NCI-H748 treated with DMSO at 0.1 percent for 48 hours (cell line): ENCODE measurements around the gene DIPK1C.

Experiments
- DNase-seq: peaks from one replicate; lab custom pipeline; 2025; lab: John Stamatoyannopoulos, UW

Gene DIPK1C

DNA sequence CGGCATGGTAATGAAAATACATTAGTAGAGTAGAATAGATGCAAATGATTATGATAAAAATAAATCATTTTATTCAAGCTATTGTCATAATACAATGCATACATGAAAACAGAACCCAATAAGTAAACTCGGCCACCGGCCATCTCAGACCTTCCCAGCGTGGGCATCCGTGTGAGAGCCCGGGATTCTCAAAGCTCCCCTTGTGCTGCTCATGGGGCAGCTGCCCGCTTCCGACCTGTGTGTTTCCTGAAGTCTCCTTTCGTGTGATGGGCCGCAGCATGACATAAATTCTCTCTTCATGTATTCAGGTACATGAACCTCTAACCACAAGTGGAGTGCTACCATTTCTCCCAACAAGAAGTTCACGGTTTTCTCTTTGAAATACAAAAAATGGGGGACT, 25.6 kb upstream of the DIPK1C start:
- no peak for DNase-seq

DNA sequence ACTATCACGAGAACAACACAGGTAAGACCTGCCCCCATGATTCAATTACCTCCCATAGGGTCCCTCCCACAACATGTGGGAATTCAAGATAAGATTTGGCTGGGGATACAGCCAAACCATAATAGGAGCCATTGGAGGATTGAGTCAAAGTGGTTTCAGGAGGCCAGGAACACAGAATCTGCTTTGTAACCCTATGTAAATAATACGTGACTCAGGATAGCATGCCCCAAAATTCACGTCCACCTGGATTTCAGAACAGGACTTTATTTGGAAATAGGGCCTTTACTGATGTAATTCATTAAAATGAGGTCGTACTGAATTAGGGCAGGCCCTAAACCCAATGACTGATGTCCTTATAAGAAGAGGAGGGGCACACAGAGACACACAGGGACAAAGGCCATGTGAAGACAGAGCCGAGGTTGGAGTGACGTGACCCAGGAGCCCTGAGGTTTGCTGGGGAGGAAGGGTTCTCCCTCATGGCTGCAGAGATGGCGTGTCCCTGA, 23.1 kb upstream of the DIPK1C start:
- no peak for DNase-seq

DNA sequence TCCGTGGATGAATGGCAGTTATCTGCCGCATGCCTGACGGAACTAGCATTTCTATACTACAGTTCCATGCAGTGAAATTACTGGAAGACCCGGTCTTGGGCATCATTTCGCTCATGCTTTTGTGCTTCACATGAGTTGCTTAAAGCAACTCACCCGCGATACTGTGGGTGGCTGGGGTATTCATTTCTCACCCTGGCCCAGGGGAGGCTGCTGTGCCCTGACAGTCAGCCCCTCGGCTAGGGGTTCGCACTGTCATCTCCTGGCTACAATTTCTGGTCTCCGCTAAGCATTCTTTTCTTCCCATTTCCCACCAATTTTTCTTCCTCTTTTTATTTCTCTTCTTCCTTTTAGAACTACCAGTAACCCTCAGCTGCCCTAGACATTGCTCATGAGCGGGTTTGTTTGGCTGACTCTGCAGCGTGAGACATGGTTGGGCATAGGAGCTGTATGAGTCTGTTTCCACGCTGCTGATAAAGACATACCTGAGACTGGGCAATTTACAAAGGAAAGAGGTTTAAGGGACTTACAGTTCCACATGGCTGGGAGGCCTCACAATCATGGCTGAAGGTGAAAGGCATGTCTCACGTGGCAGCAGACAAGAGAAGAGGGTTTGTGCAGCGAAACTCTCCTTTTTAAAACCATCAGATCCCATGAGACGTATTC, 22.5 kb upstream of the DIPK1C start:
- DNase-seq: no peak

DNA sequence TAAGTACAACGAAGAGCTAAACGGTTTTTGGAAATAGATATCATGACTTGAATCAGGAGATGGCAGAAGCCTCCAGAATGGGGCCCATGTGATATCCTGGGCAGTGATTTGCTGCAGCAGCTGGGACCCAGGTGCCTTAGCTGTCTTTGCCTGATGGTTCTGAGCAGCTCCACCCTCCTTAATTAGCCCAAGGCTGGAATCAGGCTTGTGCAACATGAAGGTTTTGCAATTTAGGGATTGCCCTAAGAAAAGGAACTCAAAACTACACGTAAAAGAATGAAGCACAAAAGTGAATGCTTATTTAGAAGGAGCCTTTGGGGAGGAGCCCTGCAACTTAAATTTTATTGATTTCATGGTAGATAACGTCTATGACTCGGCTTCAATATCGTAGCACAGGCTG, 21.8 kb upstream of the DIPK1C start:
- no peak for DNase-seq

DNA sequence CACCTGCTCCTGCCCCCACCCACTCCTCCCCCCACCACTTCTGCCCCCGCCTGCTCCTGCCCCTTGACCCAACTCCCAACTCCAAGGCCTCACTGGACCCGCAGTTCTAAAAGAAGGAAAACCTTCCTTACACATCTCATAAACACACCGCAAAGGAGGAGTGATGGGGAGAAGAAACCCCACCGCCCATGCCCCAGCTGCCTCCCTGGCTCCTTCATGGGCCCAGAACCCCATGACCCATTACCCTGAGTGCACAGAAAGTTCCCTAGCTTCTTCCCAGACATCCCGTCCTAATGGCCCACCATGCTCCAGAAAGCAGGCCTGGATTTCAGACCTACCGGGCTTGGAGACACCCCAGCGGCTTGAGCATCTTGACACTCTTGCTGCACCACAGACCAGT, 21.2 kb upstream of the DIPK1C start:
- DNase-seq: no peak

DNA sequence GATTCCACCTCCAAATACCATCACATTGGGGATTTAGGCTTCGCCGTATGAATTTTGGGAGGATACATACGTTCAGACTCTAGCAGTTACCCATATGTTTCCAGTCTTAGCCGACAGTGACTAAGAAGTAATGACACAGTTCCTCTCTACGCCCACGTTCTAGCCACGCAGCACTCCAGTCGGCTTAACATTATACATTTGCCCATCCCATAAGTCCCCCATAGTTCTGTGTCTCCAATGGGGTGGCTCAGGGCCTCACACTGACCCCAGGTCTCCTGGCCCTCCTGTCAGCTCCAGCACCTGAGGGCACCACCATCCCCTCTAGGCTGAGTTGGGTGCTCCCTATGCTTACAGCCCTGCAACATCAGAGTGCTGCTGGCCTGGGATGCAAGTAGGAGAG, 20.7 kb upstream of the DIPK1C start:
- DNase-seq: no peak

DNA sequence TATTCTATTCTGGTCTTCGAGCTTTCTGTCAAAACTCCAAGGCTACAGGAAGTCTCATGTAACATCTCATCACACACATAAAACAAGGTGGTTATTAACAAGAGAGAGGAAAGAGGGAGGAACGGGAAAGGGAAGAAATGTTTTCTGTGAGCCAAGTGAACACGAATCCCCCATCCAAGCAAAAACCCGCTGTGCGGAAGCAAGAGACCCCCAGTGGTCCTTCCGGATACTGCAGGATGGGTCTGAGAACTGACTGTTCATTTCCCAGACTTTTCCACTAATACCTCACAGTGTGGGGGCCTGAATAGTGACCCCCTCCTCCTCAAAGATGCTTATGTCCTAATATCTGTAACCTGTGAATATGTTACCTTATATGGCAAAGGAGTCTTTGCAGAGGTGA, 19.0 kb upstream of the DIPK1C start:
- DNase-seq: no peak

DNA sequence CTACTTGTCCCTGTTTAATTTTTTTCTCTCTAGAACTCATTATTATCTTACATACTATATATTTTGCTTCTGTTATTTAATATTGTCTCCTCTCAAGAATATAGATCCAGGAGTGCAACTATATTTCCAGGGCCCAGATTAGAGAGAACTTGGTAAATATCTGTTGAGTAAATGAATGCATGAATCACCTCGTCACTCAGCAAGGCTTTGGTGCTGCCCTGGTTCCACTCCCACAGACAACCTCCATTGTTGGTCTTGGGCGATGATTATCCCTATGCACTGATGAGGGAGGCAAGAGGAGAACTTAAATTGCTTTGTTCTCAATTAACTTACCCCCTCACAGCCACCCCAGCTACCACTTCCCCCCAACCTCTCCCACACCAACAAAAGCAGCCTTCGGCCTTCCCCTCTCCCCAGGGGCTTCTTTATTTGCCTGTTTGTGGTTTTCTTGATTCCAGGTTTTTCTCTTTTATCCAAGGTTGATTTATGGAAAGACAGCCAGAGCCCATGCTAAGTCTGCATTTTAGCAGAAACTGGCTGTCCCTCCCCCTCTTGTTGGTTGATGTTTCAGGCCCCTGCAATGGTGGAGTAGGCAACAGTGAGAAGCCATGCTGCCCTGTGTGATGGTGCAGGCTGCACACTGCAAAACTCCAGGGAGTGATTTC, 17.0 kb upstream of the DIPK1C start:
- DNase-seq: no peak

DNA sequence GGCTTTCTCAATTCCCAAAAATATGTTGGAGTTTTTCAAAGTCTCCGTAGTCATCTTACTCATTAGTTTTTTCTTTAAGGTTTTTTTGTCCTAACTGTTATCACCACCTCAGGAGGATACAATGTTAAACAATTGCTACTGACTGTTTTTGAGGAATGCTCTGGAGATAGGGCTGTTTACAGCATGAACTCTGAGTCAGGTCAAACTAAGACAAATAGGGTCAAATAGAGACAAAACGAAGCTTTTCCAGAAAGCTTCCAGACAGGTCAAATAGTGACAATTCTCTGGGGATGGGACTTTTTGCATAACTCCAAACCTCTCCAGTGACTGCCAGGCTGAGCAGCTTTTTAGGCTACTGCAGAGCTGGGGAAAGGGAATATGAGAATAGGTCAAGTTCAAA, 15.2 kb upstream of the DIPK1C start:
- no peak for DNase-seq

DNA sequence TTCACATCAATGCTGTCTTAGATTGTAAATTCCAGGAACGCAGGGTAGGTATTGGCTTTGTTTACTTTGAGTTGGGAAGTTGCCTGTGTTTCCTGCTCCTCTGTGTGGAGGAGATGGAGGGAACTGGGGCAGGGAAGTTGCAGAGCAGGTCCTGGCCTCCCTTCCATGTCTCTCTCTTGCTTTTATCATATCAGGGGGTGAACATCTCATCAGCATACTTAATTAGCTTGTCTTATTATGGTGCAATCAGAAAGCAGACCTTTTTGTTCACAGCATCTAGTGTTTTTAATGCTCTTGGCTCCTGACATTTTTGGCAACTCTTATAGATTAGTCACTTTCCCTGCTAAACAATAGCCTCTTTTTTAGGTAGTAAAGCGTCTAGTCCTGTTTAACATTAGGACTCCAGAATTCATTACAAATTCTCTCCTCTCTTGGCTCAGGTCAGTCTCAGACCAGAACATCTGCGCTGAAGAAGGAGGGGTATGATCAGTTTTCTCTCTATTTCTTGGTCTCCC, 11.5 kb upstream of the DIPK1C start:
- no peak for DNase-seq

DNA sequence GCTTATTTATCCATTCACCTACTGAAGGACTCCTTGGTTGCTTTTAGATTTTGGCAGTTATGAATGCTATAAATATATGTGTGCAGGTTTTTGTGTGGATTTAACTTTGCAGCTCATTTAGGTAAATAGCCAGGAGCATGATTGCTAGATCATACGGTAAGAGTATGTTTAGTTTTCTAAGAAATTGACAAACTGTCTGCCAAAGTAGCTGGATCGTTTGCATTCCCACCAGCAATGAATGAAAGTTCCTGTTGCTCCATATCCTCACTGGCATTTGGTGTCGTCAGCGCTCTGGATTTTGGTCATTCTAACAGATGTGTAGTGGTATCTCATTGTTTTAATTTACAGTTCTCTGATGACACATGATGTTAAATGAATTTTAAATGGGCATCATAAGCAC, 8.7 kb upstream of the DIPK1C start:
- no peak for DNase-seq

DNA sequence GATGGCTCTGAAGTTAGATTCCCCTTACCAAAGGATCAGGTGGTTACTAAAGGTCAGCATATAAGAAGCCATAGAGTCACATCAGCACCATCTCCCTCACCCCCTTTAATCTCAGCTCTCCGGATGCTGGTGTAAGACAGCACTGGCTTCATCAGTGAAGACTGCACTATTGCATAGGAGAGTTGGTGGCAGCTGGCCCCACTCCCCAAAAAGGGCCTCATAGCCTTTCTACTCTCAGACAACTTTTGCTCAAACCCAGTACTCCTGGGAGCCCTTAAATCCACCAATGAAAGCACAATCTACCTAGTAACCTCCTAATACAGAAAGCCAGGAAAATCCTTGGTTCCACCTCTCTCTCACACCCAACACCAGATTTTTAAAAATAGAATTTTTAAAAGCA, 6.9 kb upstream of the DIPK1C start:
- DNase-seq: no peak

DNA sequence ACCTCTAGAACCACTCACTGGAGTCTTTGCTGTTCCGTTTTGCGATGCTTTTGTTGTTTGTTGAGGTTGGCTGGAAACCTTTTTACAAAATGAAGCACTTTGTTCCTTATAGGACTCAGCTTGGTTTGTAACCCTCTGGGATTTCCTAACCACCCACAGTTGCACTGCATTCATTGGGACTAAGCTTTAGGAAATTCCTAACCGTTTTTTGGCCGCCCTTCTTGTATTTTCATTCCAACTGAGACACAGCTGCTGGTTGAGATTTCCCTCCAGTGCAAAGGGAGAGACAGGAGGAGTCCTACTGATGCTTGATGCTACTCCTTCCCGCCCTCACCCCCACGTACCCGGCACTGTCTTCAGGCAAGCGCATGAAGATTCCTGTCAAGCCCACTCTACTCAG, 6.1 kb upstream of the DIPK1C start:
- no peak for DNase-seq

DNA sequence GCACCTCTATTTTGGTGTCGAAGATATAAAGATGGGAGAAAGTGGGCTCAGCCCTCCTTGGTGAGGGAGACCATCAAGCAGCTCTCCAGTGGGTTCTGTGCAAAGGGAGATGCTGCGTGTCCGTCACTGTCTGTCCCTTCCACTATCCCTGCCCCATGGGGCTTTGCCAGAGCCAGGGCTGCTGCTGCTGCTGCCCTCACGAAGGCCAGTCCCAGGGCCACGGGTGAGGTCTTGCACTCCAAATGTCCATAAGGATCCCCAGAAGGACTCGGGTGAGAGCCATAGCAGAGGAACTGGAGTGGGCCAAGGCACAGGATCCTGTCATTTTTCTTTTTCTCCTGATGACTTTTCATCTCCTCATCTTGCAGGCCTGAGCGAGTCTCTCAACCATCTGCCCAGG, 3.7 kb upstream of the DIPK1C start:
- no peak for DNase-seq

DNA sequence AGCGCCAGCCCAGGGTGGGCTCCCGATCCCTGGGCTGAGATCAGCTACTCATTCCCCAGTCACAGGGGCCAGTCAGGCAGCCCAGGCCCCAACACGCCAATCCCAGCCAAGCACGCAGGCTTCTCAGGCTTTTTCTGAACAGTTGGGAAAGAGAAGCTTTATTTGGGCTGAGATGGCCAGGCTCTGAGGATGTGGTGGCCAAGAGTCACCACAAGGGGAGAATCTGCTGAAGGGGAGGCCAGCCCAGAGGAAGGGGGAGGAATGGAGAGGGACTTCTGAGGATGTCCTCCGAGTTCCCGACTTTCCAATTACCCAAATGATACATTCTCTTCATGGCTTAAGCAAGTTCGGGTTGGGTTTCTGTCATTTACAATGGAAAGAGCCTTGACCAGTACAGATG, 2.8 kb upstream of the DIPK1C start:
- DNase-seq: no peak

DNA sequence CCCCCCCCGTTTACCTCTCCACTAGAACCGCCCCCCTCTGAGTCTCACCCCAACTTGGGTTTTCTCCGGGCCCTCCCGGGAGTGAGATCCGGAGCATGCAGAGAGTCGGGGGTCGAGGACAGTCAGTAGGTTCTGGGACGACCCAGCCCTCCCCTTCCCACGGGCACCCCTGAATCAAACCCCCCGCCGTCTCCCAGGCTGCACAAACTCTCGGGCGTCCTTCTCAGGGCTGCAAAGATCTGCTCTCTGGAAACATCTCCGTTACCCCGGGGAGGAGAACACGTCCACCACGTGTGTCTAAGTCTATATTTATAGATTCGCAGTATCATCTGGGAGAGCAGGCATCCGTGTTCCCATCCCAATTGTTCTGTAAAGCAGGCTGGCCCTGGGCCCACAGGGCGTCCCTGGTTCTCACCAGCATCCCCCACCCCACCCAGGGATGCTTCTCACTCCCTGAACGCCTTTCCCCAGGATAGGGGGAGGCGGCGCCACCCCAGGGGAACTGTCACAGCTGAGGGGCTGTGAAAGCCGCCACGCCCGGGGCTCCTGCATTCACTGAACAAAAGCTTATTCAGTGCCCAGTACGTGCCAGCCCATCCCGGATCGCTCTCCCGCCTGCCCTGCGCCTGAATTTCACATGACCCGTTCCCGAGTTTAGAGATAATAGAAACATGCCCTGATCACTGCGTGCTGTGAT, 765 bp upstream of the DIPK1C start:
- peak; percentile 31 for DNase-seq

DNA sequence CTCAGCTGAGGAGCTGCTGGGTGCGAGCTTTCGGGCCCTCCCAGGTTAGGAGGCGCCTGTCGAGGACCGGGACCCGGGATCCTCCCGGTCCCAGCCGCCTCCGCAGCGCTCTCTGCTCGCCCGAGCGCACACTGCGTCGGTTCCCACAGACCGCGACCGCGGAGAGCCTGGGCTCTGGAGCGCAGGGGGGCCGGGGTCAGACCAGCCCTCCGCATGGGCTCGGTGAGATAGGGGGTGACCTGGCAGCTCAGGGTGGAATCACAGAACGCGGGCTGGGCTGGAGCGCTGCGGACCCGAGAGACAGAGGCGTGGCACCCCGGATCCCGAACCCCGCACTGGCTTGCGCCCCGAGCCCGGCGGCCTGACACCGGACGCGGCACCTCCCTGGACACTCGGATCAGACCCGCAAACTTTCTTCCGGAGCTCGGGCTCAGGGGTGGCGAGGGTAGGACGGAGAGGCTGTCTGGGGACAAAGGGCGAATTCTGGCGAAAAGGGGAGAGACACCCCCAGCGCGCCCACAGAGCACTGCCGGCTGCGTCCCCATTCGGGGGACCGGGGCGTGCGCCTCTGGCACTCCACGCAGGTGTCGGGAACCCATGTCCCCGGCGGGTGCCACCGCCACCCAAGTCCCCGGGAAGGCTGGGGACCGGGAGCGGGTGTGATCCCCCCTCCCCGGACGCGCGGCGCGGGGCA, 612 bp downstream of the DIPK1C start:
- no peak for DNase-seq

DNA sequence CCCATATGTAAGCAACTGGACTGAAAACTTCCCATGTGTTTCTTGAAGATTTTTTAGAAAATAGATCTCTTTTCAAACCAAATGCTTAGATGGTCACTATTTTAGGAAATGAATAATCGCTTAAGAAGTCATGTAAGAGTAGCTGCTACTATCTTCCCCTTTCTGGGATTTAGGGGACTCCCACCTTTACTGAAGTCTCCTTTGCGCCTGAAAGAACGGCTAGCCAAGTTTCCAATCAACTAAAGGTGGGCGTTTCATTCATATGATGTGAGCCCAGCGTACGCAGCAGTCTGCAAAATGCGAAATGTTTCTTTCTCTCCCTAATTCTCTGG, 1.1 kb downstream of the DIPK1C start:
- no peak for DNase-seq

DNA sequence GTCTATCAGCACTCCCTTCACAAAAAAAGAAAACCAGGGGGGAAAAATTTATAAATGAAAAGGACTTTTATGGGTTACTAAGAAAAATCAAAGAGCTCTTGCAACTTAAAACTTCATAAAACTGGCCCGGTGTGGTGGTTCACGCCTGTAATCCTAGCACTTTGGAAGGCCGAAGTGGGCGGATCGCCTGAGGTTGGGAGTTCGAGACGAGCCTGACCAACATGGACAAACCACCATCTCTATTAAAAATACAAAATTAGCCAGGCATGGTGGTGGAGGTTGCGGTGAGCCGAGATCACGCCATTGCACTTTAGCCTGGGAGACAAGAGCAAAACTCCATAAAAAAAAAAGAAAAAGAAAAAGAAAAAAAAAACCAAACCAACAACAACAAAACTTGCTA, 1.7 kb downstream of the DIPK1C start:
- no peak for DNase-seq

DNA sequence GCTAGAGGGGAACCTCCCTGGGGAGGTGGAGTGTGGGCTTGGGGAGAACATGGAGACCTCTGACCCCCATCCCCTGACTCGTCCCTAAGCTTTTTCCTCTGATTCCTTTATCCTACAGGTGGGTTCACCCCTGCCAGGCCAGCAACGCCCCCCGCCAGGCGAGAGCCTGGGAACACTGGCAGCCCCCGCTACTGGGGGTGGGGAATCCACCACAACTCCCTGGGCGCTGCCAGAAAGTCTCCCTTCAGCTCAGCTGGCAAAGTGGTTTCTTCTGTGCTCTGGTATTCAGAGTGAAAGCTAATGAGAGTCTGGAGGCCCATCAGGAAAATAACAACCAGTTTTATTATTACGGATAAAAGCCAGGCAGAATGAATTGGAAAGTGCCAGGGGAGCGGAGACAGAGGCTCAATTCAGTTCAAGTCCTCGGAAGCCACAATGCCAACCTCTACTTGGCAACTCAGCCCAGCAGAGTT, 2.8 kb downstream of the DIPK1C start:
- DNase-seq: no peak

DNA sequence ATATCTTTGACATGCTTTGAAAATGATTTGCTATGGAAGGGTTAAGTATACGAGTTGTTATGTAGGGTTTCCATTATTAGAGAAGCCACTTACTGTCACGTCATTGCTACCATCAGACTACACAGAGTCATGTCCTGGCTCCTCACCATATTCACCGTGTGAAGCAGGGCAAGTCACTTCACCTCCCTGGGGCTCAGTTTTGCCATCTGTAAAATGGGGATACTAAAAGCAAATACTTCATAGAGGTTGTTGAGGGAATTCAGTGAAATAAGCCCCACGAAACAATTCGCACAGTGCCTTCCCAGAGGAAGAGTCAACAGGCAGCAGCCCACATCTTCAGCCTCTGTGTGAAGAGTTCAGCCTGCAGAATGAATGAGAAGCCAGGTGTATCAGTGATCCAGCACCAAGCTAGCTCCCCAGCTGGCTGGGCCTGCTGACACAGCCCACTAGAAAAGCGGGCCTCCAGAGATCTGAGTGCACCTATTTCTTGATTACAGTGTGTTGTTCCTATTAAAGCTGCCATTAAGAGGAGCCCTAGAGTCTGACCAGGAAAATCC, 3.4 kb downstream of the DIPK1C start:
- no peak for DNase-seq

DNA sequence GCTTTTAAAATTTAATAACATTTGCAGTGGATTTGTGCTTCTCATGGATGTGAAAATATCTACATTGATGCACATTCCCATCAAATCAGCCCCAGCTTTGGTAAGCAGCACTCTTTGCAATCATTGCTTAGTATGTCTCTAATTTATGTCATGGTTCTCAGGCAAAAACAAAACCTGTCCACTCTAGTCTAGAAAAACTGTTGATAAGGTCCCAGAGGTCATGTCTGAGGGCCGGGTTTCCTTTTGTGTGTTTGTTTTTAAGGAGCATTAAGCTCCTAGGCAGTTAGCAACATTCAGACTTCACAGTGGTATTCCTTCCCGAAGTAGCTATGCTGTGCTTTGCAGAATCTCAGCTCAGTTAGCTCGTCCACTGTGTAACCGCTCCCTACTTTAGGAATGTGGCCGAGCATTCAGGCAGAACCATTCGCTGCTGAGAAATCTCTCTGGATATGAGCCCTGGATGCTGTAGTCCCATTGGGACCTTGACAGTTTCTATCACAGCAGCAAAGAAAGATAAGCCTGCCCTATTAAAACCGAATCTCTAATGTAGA, 4.0 kb downstream of the DIPK1C start:
- DNase-seq: no peak
